ENCODE data around the gene MALL.

GRCh38 chr2:110099471-110100225 is 16.0 kb downstream of the MALL start:
- TF ChIP-seq EZH2 (IDR thresholded peaks at IDR 0.05), result no peak
- TF ChIP-seq, protein P1, sequence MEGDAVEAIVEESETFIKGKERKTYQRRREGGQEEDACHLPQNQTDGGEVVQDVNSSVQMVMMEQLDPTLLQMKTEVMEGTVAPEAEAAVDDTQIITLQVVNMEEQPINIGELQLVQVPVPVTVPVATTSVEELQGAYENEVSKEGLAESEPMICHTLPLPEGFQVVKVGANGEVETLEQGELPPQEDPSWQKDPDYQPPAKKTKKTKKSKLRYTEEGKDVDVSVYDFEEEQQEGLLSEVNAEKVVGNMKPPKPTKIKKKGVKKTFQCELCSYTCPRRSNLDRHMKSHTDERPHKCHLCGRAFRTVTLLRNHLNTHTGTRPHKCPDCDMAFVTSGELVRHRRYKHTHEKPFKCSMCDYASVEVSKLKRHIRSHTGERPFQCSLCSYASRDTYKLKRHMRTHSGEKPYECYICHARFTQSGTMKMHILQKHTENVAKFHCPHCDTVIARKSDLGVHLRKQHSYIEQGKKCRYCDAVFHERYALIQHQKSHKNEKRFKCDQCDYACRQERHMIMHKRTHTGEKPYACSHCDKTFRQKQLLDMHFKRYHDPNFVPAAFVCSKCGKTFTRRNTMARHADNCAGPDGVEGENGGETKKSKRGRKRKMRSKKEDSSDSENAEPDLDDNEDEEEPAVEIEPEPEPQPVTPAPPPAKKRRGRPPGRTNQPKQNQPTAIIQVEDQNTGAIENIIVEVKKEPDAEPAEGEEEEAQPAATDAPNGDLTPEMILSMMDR (IDR thresholded peaks at IDR 0.05), result no peak

Measured in neural progenitor cell (in vitro differentiated cells).